ENCODE results near the gene ZNF787. TPM values are rescaled to one million over a fixed set of nuclear protein-coding genes. Genes with fewer than 3 reads are reported as not detected.

The ZNF787 gene
- total RNA-seq, 4 donors from 2014 or later, result 9.6 to 16.3 (median 14.3) TPM

- Histone ChIP-seq H3K27ac (no peak overlapping the region), H3K9me3 (no peaks in the 10 kb centered on the region), H3K4me1 (no peaks in the 10 kb centered on the region), H3K36me3 (peaks cover 35% of the 10 kb centered on the region), H3K4me3 (no peak overlapping the region), H3K27me3 (no peaks in the 10 kb centered on the region)
- 100% methylated on average over 2 of the region's 11 CpGs for WGBS
- DNase-seq (ENCODE audit: low spot score in 2 of 2), result no peak
- no peak for TF ChIP-seq POLR2A (IDR thresholded peaks at IDR 0.05)
- TF ChIP-seq EP300 (IDR thresholded peaks at IDR 0.05), result no peak
- TF ChIP-seq POLR2AphosphoS5 (IDR thresholded peaks at IDR 0.05), result no peak
- TF ChIP-seq, protein P1, sequence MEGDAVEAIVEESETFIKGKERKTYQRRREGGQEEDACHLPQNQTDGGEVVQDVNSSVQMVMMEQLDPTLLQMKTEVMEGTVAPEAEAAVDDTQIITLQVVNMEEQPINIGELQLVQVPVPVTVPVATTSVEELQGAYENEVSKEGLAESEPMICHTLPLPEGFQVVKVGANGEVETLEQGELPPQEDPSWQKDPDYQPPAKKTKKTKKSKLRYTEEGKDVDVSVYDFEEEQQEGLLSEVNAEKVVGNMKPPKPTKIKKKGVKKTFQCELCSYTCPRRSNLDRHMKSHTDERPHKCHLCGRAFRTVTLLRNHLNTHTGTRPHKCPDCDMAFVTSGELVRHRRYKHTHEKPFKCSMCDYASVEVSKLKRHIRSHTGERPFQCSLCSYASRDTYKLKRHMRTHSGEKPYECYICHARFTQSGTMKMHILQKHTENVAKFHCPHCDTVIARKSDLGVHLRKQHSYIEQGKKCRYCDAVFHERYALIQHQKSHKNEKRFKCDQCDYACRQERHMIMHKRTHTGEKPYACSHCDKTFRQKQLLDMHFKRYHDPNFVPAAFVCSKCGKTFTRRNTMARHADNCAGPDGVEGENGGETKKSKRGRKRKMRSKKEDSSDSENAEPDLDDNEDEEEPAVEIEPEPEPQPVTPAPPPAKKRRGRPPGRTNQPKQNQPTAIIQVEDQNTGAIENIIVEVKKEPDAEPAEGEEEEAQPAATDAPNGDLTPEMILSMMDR (IDR thresholded peaks at IDR 0.05), result no peak
Measured at GRCh38 chr19:56161534-56161933, 40.4 kb upstream of the ZNF787 start.

- WGBS, result 95% methylated on average over 34 of the region's 69 CpGs
- DNase-seq (ENCODE audit: low spot score in 2 of 2), result no peak
- peaks cover 51% of the 10 kb centered on the region for H3K36me3 ChIP-seq
Measured at GRCh38 chr19:56159622-56160271, 38.7 kb upstream of the ZNF787 start.

DNA sequence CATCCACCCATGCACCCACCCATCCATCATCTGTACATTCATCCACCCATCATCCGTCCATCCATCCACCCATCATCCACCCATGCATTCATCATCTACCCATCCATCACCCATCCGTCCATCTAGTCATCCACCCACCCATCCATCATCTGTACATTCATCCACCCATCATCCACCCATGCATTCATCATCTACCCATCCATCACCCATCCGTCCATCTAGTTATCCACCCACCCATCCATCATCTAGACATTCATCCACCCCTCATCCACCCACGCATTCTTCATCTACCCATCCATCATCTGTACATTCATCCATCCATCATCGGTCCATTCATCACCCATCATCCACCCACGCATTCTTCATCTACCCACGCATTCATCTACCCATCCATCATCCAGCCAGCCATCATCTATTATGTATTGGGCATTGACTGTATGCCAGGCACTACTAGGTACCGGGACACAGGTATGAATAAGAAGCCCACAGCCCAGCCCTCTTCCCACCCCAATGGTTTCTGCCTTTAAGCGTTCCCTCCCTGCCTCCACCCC, 38.0 kb upstream of the ZNF787 start:
- no peak overlapping the region for H3K27ac ChIP-seq
- no peak overlapping the region for H3K4me3 ChIP-seq
- H3K36me3 ChIP-seq, result peaks cover 57% of the 10 kb centered on the region
- no peaks in the 10 kb centered on the region for H3K4me1 ChIP-seq
- TF ChIP-seq POLR2AphosphoS5 (IDR thresholded peaks at IDR 0.05) (no peak), POLR2A (IDR thresholded peaks at IDR 0.05) (no peak), EP300 (IDR thresholded peaks at IDR 0.05) (no peak)
- TF ChIP-seq, protein P1 (IDR thresholded peaks at IDR 0.05), result no peak
- DNase-seq (ENCODE audit: low spot score in 2 of 2), result no peak
- 93% methylated on average over 9 of the region's 9 CpGs for WGBS
- H3K27me3 ChIP-seq, result no peaks in the 10 kb centered on the region
- H3K9me3 ChIP-seq, result no peaks in the 10 kb centered on the region

More at GRCh38 chr19:56159622-56160271, 38.7 kb upstream of the ZNF787 start:
- Histone ChIP-seq H3K4me1 (no peaks in the 10 kb centered on the region), H3K4me3 (no peak overlapping the region), H3K27ac (no peak overlapping the region), H3K9me3 (no peaks in the 10 kb centered on the region), H3K27me3 (no peaks in the 10 kb centered on the region)
- TF ChIP-seq, protein P1 (IDR thresholded peaks at IDR 0.05), result no peak
- TF ChIP-seq EP300 (IDR thresholded peaks at IDR 0.05) (no peak), POLR2AphosphoS5 (IDR thresholded peaks at IDR 0.05) (no peak), POLR2A (IDR thresholded peaks at IDR 0.05) (no peak)

DNA sequence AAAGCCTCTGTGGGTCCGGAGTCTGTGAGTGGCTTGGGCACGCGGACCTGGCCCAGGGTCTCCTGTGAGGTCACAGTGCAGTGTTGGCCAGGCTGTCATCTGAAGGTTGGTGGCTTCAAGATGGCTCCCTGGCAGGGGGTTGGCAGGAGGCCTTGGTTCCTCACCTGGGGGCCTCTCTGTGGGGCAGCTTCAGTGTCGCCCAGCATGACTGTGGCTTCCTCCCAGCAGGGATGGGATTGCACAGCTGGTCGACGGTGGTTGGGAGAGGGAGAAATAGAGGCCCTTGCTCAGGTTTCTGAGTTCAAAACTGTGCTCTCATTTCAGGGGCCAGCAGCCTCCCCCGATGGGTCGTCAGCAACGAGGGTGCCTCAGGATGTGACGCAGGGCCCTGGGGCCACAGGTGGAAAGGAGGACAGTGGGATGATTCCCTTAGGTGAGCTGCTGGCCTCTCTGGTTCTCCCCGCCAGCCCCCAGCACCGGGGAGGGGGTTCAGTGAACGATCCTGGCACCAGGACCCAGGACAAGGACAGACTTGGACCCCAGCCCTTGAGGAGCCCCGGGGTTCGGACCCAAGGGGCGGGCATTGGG, 37.2 kb upstream of the ZNF787 start:
- H3K36me3 ChIP-seq, result peaks cover 57% of the 10 kb centered on the region
- TF ChIP-seq POLR2A (IDR thresholded peaks at IDR 0.05), result no peak
- TF ChIP-seq POLR2AphosphoS5 (IDR thresholded peaks at IDR 0.05), result no peak
- TF ChIP-seq, protein P1 (IDR thresholded peaks at IDR 0.05), result no peak
- TF ChIP-seq EP300 (IDR thresholded peaks at IDR 0.05), result no peak
- no peaks in the 10 kb centered on the region for H3K4me1 ChIP-seq
- no peak overlapping the region for H3K27ac ChIP-seq
- no peaks in the 10 kb centered on the region for H3K9me3 ChIP-seq
- DNase-seq (ENCODE audit: low spot score in 2 of 2), result no peak
- H3K4me3 ChIP-seq, result no peak overlapping the region
- 88% methylated on average over 11 of the region's 16 CpGs for WGBS
- no peaks in the 10 kb centered on the region for H3K27me3 ChIP-seq

GRCh38 chr19:56156768-56157167, 35.7 kb upstream of the ZNF787 start:
- WGBS, result 53% methylated on average over 3 of the region's 11 CpGs
- Histone ChIP-seq H3K27ac (no peak overlapping the region), H3K9me3 (no peaks in the 10 kb centered on the region), H3K27me3 (no peaks in the 10 kb centered on the region), H3K4me3 (no peak overlapping the region), H3K36me3 (peaks cover 57% of the 10 kb centered on the region), H3K4me1 (no peaks in the 10 kb centered on the region)
- DNase-seq (ENCODE audit: low spot score in 2 of 2), result no peak
- TF ChIP-seq, protein P1 (IDR thresholded peaks at IDR 0.05), result no peak
- TF ChIP-seq EP300 (IDR thresholded peaks at IDR 0.05), result no peak
- TF ChIP-seq POLR2A (IDR thresholded peaks at IDR 0.05), result no peak
- no peak for TF ChIP-seq POLR2AphosphoS5 (IDR thresholded peaks at IDR 0.05)
